Breast epithelium (tissue), 3 donors: ENCODE data around the gene SPARCL1.

Source experiments
- CTCF ChIP-seq, 3 donors: fragments of 450-650 bp; IDR thresholded peaks; one replicate each; pipeline ENCODE4 v1.5.1; 2016 to 2017; ENCODE audit warnings: antibody characterized with exemption in 3 of 3, mild to moderate bottlenecking in 3 of 3, moderate library complexity in 3 of 3
- POLR2A ChIP-seq: fragments of 450-650 bp; IDR thresholded peaks from one replicate; pipeline ENCODE4 v1.6.1; 2016; ENCODE audit warnings: antibody characterized with exemption, mild to moderate bottlenecking, moderate library complexity
- POLR2AphosphoS5 ChIP-seq, 3 donors: sonication (generic); formaldehyde crosslinking; IDR thresholded peaks; one replicate each; pipeline ENCODE4 v1.6.1; 2017; ENCODE audit warnings: antibody characterized with exemption in 3 of 3

GRCh38 chr4:87557348-87557747, 28.2 kb upstream of the SPARCL1 start:
- TF ChIP-seq CTCF (IDR thresholded peaks at IDR 0.05), result no peak
- TF ChIP-seq POLR2A, result no peak
- TF ChIP-seq POLR2AphosphoS5 (IDR thresholded peaks at IDR 0.05), result no peak
